22Rv1 (cell line): ENCODE measurements around the gene GCSH.

ENCODE experiments used
- ZFX ChIP-seq: fragments of 450-650 bp; IDR thresholded peaks from 2 replicates; pipeline ENCODE4 v1.6.1; 2017; ENCODE audit warnings: antibody characterized with exemption, borderline replicate concordance
- TF ChIP-seq, protein P1 (sequence below): fragments of 450-650 bp; IDR thresholded peaks from 2 replicates; pipeline ENCODE4 v1.5.1; 2017; ENCODE audit warnings: mild to moderate bottlenecking

DNA sequence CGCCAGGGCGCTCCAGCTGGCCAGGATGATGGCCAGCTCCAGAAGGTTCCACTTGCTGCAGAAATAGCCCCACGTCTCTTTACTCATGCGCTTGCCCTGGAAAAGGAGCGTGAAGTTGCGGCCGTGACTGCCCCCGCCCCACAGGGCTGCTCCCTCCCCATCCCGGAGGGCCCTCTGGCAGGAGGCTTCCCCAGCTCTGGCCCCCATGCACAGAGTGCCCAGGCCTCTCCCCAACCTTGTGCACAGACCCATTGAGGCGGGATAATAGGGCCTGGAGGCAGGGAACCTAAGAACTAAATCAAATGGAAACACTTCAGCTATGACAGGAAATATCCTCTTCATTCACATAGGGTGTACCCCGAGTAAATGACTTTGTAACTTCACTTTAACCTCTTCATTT is 21.2 kb upstream of the GCSH start:
- TF ChIP-seq, protein P1, sequence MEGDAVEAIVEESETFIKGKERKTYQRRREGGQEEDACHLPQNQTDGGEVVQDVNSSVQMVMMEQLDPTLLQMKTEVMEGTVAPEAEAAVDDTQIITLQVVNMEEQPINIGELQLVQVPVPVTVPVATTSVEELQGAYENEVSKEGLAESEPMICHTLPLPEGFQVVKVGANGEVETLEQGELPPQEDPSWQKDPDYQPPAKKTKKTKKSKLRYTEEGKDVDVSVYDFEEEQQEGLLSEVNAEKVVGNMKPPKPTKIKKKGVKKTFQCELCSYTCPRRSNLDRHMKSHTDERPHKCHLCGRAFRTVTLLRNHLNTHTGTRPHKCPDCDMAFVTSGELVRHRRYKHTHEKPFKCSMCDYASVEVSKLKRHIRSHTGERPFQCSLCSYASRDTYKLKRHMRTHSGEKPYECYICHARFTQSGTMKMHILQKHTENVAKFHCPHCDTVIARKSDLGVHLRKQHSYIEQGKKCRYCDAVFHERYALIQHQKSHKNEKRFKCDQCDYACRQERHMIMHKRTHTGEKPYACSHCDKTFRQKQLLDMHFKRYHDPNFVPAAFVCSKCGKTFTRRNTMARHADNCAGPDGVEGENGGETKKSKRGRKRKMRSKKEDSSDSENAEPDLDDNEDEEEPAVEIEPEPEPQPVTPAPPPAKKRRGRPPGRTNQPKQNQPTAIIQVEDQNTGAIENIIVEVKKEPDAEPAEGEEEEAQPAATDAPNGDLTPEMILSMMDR: no peak
- TF ChIP-seq ZFX: no peak
